Coronary artery (tissue), 2 donors: ENCODE results near the gene WASHC2A.
"Not testable (repeated sequence)": the region's sequence is repeated elsewhere in the genome, so short reads cannot be mapped to it uniquely, and the experiment has no call there.

Source experiments
- DNase-seq: peaks from one replicate; pipeline ENCODE4 v3.0.0-alpha.2; 2017; ENCODE audit warnings: low spot score
- H3K27ac ChIP-seq, 2 donors: fragments of 200-600 bp; sonication (generic); one replicate each; pipeline ENCODE4 v1.5.1; 2016 to 2019
- H3K4me3 ChIP-seq: fragments of 200-600 bp; sonication (generic); 2 replicates; pipeline ENCODE4 v1.5.1; 2016; ENCODE audit warnings: mild to moderate bottlenecking, moderate library complexity

The WASHC2A gene

DNA sequence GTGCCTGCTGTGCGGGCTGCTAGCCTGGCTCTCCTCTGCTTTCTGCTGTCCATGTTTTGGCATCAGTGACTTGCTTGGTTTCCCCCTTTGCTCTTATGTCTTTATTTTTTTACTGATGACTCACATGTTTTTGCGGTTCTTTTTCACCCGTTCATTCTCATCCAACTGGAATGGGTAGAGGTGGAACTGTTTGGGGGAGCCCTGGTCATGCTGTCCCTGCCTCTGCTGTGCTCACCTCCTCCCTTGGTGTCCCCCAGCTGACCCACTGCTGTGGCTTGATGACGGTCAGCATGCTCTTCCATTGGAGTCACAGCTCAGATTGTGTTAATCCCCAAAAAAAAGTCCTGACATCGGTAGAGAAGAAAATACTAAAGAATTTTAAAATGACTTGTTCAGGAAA is 26.9 kb downstream of the WASHC2A start:
- H3K27ac ChIP-seq, H3K4me3 ChIP-seq, DNase-seq: not testable (repeated sequence)

DNA sequence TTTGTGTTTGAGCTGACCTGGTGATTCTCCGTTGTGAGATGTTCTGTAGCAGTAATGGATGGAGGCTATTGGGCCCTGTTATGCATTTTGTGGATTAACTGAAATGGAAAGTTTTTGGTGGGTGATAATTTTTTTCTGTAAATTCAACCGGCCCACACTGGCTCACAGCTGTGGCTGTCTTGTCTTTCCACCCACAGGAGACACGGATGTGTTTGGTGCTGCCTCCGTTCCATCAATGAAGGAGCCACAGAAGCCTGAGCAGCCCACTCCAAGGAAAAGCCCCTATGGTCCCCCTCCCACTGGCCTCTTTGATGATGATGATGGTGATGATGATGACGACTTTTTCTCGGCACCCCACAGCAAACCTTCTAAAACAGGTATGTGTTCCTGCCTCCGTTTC is 27.6 kb downstream of the WASHC2A start:
- H3K27ac ChIP-seq, DNase-seq, H3K4me3 ChIP-seq: not testable (repeated sequence)

DNA sequence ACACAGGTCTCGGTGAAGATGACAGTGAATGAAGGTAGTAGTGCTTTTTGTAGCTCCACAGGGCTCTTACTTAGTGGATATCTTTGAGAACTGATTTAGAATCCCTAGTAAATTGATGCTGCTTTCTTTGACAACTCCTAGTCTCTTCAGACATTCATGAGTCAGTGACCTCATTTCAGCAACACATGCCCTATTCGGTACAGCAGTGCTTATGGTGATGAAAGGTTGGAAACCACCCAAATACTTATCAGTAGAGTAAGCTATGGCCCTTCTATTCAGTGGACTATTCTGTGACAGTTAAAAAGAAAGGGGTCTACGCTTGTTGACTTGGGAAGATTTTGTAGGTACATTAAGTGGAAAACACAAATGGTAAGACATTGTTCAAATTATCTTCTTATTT is 29.0 kb downstream of the WASHC2A start:
- not testable (repeated sequence) for H3K27ac ChIP-seq, DNase-seq, H3K4me3 ChIP-seq

DNA sequence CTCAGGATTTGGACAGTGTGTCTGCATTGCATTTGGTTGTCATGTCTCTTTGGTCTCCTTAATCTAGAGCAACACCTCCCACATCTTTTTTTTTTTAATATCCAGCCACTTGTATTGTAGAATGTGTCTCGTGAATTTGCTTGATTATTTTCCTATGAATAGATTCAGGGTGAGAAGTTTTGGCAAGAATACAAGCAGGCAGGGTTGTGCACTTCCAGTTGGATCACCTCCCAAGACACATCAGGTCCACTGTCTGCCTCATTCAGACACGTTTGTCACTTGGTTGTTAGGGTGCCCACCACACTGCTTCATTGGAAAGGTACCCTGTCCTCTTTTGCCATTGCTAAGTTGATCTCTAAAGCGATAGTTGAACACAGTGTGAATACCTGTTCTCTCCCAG is 30.9 kb downstream of the WASHC2A start:
- not testable (repeated sequence) for H3K4me3 ChIP-seq, H3K27ac ChIP-seq, DNase-seq

DNA sequence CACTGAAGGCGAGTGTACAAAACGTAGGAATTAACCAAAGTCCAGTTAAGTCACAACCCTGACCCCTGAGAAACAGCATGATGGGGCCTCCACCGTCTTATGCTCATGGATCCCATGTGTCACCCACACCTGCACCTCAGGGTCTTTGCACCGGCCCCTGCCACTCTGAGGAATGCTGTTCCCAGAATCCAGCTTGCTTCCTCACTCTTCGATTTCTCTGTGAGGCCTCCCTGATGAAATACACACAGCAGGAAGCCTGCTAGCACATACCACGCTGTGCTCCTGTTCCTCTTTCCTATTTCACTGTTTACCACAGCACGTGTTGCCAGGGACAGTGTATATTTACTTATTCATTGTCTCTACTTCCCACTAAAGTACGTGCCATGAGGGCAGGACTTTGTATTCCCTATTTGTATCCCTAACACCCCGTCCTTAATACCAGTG is 33.4 kb downstream of the WASHC2A start:
- not testable (repeated sequence) for H3K4me3 ChIP-seq, DNase-seq, H3K27ac ChIP-seq

DNA sequence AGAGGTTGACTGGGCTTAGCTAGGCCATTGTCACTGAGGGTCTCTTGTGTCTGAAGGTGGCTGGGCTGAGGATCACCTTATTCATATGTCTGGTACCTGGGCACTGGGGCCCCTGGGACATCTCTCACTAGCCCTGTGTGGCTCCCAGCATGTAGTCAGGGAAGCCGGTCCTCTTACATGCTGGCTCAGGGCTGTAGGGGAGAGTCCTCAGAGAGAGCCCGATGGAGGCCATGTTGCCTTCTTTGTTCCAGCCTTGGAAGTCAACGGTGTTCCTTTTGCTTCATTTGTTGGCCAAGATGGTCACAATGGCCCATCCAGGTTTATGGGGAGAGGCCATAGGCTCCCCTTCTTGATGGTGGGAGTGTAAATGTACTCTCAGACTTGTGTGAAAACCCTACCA is 34.0 kb downstream of the WASHC2A start:
- H3K27ac ChIP-seq, H3K4me3 ChIP-seq, DNase-seq: not testable (repeated sequence)

DNA sequence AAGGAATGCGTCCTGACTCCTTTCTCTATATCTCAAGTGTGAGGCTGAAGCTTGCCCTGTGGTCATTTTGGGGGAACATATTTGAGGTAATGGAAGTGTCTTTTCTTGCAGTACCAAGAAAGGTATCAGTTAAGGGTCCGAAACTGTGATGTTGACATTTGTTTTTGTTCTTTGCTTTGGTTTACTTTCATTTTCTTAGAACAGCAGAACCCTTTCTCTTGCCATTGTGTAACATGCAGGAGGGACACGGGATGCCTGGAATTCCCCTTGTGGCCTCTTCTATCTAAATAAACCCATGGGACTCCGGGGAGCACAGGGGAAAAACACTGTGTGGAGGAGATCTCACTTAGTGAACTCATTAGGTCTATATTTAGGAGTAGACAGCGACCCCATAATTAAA is 34.5 kb downstream of the WASHC2A start:
- DNase-seq, H3K27ac ChIP-seq, H3K4me3 ChIP-seq: not testable (repeated sequence)

DNA sequence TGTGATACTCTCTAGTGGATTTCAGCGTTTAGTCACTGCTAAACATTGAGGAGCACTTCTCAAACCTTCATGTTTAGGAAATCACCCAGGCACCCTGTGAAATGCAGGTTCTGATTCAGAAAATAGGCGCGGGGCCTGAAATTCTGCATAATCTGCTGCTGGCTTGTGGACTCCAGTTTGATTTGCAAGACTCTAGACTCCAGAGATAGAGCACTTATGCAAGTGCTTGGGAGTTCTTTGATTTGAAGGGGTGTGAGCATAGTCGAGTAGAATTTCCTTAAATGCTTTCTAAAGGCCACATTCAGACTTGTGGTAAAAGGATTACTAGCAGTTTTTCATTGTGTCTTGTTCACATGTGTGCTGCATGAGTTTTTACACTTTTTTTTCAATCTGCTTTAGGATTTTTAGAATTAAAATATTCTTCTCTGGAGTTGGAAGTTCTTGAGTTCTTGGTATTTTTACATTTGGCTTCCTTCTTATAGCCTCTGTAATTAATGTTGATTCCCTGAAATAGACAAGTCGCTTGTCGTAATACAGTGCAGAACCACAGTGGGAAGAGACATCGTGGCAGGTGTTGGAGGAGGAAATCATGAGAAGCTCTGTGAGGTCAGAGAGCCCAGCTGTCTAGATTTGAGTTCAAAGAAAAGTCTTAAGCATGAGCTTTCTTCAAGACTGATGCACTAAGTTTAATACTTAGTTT is 41.4 kb downstream of the WASHC2A start:
- DNase-seq, H3K27ac ChIP-seq, H3K4me3 ChIP-seq: not testable (repeated sequence)

DNA sequence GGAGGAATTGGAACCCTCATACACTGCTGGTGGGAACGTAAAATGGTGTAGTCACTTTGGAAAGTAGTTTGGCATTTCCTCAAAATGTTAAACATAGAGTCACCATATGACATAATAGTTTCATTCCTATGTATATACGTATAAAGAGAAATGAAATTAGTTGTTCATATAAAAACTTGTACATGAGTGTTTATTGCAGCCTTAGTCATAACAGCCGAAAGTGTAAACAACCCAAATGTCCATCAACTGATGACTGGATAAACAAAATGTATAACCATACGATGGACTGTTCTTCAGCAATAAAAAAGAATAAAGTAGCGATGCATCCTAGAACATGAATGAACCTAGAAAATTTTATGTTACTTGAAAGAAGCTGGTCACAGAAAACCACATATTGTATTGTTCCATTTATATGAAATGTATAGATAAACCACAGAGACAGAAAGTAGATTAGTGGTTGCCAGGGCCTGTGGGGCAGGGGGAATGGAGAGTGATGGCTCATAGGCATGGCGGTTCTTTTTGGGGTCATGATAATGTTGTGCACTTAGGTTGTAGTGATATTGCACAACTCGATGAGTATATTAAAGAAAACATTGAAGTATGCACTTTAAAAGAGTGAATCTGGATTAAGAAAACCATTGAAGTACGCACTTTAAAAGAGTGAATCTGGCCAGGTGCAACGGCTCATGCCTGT is 44.8 kb downstream of the WASHC2A start:
- not testable (repeated sequence) for H3K27ac ChIP-seq, H3K4me3 ChIP-seq, DNase-seq

DNA sequence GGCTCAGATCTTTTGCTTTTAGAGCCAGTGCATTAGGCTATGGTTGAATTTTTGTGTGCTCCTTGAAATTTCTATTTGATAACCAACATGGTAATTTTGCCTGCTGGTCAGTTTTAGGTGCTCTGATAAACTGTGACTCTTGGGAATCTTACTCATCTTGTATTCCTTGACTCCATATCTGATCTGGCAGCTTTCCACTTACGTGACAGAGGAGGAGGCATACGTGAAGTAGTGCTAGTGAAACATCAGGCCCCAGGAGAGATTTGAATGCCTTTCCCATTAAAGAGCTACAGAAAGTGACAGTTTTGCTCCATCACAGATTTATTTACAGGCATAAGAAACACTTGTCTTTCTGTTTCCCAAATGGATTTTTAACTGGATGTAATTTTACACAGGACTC is 59.0 kb downstream of the WASHC2A start:
- H3K4me3 ChIP-seq, H3K27ac ChIP-seq, DNase-seq: not testable (repeated sequence)

DNA sequence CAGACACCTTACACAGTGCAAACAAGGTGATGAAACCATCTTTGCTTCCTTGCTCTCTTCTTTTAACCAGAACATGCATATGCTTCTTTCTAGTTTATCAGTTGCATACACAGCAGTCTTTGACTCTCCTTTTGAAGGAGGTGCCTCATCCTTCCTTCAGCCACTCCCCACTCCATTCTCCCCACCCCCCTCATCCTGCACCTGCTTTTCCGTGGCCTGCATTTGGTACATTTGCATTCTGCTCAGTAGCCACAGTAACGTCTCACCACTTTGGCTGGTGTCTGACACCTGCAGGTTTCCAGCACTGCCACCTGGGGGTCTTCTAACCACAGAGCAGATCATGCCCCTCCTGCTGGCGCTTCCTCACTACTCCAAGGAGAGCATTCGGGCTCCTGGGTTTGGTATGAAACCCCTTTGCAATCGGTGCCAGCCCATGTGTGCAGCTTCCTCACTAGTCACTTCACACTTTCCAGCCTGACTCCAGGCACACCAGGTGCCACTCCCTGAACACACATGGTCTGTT is 60.1 kb downstream of the WASHC2A start:
- H3K27ac ChIP-seq, DNase-seq, H3K4me3 ChIP-seq: not testable (repeated sequence)

DNA sequence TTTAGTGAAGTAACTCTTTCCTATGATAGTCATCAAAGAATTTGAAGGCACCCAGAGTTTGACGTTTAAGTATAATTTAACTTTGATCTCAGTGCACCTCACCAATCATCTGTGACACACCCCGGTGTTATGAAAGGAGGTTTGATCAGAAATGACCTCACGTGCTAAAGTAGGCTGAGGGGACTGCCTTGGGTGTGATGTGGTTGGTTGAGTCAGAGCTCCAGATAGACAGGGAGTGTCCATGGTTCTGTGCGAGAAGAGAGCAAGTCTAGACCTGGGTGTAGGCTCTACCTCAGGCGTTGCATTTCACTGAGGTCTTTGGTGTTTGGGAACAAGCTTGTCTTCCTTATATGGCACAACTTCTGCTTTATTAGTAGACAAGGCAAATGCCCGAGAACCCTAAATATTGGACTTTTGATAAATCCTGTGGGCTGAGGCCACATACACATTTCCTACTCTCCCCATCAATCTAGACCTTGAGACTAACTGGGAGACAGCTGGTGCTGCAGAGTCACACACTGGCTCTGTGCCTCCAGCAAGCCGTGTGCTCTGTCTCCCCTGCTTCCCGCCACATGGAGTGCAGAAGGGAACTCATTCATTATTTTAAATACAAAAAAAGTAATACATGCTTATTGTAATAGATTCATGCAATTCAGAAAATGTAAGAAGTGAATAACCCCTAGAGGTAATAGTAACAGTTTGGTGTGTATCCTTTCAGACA is 63.7 kb downstream of the WASHC2A start:
- H3K4me3 ChIP-seq, H3K27ac ChIP-seq, DNase-seq: not testable (repeated sequence)

DNA sequence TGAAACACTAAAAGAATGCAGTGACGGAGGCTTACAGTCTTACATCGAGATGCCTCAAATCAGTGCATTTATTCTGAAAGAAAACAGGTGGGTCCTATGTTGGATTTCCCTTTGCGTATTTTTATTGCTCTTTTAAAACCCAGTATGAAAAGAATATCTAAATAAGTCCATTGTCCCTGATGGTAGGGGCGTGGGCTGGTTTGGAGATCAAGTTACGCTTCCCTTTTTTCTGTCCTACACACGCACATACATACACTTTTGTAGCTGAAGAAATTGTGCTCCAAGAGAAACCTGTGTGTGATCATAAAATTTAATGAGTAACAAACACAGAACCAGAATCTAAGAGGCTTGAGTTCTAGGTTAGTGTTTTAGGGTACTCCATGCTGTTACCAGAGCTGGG is 64.6 kb downstream of the WASHC2A start:
- not testable (repeated sequence) for H3K27ac ChIP-seq, DNase-seq, H3K4me3 ChIP-seq

DNA sequence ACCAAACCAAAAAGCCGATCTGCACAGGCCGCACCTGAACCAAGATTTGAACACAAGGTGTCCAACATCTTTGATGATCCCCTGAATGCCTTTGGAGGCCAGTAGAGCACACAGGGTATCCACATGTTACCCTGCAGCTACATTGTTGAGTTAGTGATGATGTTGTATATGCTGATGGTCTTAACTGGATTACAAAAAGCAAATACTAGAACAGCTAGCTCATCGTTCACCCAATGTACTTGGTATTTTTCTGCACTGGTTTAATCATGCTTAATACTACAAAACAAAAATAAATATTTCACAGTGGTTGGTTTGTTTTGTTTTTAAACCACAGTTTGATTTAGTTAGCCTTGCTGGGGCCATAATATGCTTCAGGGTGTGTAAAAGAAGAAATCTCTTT is 65.1 kb downstream of the WASHC2A start:
- H3K4me3 ChIP-seq, DNase-seq: not testable (repeated sequence)

DNA sequence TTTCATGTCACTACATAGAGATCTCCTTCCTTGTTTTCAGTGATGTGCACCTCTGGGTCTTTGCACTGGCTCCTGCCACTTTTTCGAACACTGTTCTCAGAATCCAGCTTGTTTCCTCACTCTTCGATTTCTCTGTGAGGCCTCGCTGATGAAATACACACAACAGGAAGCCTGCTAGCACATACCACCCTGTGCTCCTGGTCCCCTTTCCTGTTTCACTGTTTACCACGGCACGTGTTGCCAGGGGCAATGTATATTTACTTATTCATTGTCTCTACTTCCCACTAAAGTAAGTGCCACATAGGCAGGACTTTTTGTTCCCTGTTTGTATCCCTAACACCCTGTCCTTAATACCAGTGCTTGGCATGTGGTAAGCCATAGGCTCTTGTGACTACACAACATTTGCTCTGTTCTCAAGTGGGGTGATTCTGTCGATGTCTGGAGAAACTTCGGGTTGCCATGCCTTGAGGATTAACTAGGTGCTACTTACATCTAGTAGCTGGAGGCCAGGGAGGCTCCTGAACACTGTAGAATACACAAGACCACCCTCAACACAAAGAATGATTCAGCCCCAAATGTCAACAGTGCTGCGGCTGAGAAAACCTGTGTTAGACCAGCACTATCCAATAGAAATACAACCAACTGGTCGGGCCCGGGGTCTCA is 75.9 kb downstream of the WASHC2A start:
- not testable (repeated sequence) for H3K27ac ChIP-seq, DNase-seq

More for the DNA sequence above, 65.1 kb downstream of the WASHC2A start:
- not testable (repeated sequence) for H3K27ac ChIP-seq

DNA sequence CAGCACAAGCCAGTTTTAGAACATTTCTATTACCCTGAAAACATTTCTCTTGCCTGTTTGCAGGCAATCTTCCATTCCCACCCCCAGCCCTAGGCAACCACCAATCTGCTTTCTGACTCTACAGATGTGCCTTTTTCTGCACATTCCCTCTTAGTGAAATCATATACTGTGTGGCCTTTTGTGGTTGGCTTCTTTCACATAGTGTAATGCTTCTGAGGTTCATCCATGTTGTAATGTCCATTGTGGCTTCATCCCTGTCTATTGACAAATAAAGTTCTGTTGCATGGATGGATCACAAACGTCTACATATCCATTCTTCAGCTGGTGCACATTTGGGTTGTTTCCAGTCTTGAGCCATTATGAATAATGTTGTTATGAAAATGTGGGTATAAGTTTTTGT is 77.8 kb downstream of the WASHC2A start:
- not testable (repeated sequence) for H3K27ac ChIP-seq, DNase-seq, H3K4me3 ChIP-seq

More for the DNA sequence above, 75.9 kb downstream of the WASHC2A start:
- not testable (repeated sequence) for H3K4me3 ChIP-seq
